Mesendoderm (in vitro differentiated cells): ENCODE results near the gene ESYT2.

Source experiments
- DNase-seq: peaks from one replicate; pipeline ENCODE4 v3.0.0; 2013
- H2AK5ac ChIP-seq: 2 replicates; pipeline ENCODE4 v1.6.1; 2013; ENCODE audit warnings: low read length, inconsistent platforms
- H2BK120ac ChIP-seq: 2 replicates; pipeline ENCODE4 v1.6.1; 2013; ENCODE audit warnings: low read depth, mild to moderate bottlenecking, low read length, moderate library complexity, mixed read lengths
- H2BK15ac ChIP-seq: replicated peaks from 2 replicates; pipeline ENCODE4 v1.6.1; 2013; ENCODE audit warnings: low read depth, mild to moderate bottlenecking, moderate library complexity
- H2BK5ac ChIP-seq: 2 replicates; pipeline ENCODE4 v1.6.1; 2013; ENCODE audit warnings: low read length, inconsistent platforms
- H3K18ac ChIP-seq: 2 replicates; pipeline ENCODE4 v1.6.1; 2013; ENCODE audit warnings: mild to moderate bottlenecking, low read length, mixed read lengths
- H3K23ac ChIP-seq: one replicate; pipeline ENCODE4 v1.6.1; 2013; ENCODE audit warnings: low read length
- H3K27ac ChIP-seq: 2 replicates; pipeline ENCODE4 v1.5.1; 2013; ENCODE audit warnings: low read depth, mild to moderate bottlenecking, inconsistent platforms, low read length, moderate library complexity
- H3K27me3 ChIP-seq: 2 replicates; pipeline ENCODE4 v1.6.1; 2013; ENCODE audit warnings: low read length, control low read depth, mild to moderate bottlenecking, inconsistent platforms; ENCODE audit not compliant: insufficient read depth, poor library complexity
- H3K36me3 ChIP-seq: 2 replicates; pipeline ENCODE4 v1.6.1; 2013; ENCODE audit warnings: low read length, inconsistent platforms; ENCODE audit not compliant: control insufficient read depth, insufficient read depth
- H3K4ac ChIP-seq: one replicate; pipeline ENCODE4 v1.6.1; 2013; ENCODE audit warnings: low read depth, mild to moderate bottlenecking, low read length, moderate library complexity
- H3K4me1 ChIP-seq: 2 replicates; pipeline ENCODE4 v1.6.1; 2013; ENCODE audit warnings: low read depth, low read length, inconsistent platforms; ENCODE audit not compliant: control insufficient read depth
- H3K4me2 ChIP-seq: 2 replicates; pipeline ENCODE4 v1.6.1; 2013; ENCODE audit warnings: low read length
- H3K4me3 ChIP-seq: 2 replicates; pipeline ENCODE4 v1.5.1; 2013; ENCODE audit warnings: mild to moderate bottlenecking, low read length
- H3K56ac ChIP-seq: one replicate; pipeline ENCODE4 v1.6.1; 2013; ENCODE audit warnings: low read length
- H3K79me1 ChIP-seq: 2 replicates; pipeline ENCODE4 v1.6.1; 2013; ENCODE audit warnings: low read length, inconsistent platforms
- H3K79me2 ChIP-seq: 2 replicates; pipeline ENCODE4 v1.6.1; 2013; ENCODE audit warnings: mild to moderate bottlenecking, low read length; ENCODE audit not compliant: control insufficient read depth, insufficient read depth
- H3K9ac ChIP-seq: 2 replicates; pipeline ENCODE4 v1.6.1; 2013; ENCODE audit warnings: low read length, inconsistent platforms
- H4K5ac ChIP-seq: one replicate; pipeline ENCODE4 v1.6.1; 2013; ENCODE audit warnings: low read length
- H4K8ac ChIP-seq: one replicate; pipeline ENCODE4 v1.6.1; 2013; ENCODE audit warnings: low read depth, mild to moderate bottlenecking, control low read depth, low read length, moderate library complexity
- WGBS: extraction: QIAGEN DNeasy Blood & Tissue Kit; methylation state at CpG from one replicate; pipeline ENCODE4 v1.1.7; 2013; ENCODE audit warnings: low lambda C conversion rate, missing lambda C conversion rate; ENCODE audit not compliant: insufficient coverage; ENCODE audit errors: extremely low coverage; 5-methylcytosine and 5-hydroxymethylcytosine counted together

ESYT2 gene

DNA sequence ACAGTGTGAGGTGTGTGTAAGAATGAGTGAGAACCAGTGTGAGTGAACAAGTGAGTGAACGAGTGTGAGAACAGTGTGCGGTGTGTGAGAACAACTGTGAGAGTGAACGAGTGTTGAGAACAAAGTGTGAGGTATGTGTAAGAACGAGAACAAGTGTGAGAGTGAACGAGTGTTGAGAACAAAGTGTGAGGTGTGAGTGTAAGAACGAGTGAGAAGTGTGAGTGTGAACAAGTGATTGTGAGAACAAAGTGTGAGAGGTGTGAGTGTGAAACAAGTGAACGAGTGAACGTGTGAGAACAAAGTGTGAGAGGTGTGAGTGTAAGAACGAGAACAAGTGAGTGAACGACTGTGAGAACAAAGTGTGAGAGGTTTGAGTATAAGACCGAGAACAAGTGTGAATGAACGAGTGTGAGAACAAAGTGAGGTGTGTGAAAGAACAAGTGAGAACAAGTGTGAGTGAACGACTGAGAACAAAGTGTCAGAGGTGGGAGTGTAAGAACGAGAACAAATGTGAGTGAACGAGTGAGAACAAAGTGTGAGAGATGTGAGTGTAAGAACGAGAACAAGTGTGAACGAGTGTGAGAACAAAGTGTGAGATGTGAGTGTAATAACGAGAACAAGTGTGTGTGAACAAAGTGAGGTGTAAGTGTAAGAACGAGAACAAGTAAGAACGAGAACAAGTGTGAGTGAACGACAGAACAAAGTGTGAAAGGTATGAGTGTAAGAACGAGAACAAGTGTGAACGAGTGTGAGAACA lies 47.9 kb downstream of the ESYT2 start:
- Histone ChIP-seq H4K8ac (no peak overlapping the region), H3K27me3 (no peaks in the 10 kb centered on the region), H3K4me2 (no peak overlapping the region), H2BK15ac (no peak overlapping the region), H3K4ac (no peak overlapping the region), H2AK5ac (no peak overlapping the region), H3K18ac (no peak overlapping the region), H3K27ac (no peak overlapping the region), H3K79me2 (no peaks in the 10 kb centered on the region), H2BK120ac (no peak overlapping the region), H3K23ac (no peak overlapping the region), H3K36me3 (peaks cover 15% of the 10 kb centered on the region), H3K79me1 (no peaks in the 10 kb centered on the region), H4K5ac (no peak overlapping the region), H3K4me3 (peak overlapping the region; percentile 23), H2BK5ac (no peak overlapping the region), H3K9ac (no peak overlapping the region), H3K56ac (no peak overlapping the region), H3K4me1 (no peaks in the 10 kb centered on the region)
- no peak for DNase-seq
- whole genome bisulfite sequencing = 100% methylated on average over 10 of the region's 23 CpGs

DNA sequence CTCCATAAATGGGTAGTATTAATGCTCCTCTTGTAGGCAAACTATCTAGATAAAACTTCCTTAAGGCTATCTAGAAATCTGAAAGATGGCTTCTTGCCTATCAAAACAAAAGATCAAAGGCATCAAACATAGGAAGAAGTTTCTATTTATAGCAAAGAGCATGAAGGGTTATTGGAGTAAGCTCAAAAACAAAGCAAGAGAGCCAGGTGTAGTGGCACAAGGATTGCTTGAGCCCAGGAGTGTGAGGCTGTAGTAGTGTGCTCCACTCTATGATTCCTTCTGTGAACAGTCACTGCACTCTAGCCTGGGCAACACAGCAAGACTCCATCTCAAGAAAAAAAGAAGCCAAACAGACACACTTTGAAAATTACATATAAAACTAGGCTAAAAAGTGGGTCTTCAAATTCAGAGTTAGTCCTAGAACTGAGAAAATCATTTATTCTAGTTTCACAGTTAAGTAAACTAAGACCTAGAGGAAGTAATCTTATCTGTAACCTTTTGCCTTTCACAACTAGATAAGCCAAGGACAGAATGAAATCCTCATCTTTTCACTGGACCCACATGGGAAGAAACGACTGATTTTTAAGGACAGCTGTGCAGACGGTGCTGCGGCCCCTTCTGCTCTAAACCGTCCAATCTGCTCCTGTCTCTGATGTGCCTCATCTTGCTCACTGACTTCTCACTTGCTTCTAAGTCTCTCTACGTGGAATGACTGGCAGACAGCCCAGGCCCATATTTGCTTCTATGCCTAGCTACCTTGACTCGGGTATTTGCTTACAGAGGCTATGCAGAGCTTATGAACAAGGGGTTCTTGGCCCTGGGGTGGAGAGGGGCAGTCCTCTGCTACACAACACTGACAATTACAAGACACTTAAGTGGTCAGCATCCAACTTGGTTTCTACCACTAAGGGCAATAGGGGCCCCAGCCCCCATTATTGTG lies 50.0 kb downstream of the ESYT2 start:
- H3K4me3 ChIP-seq = no peak overlapping the region
- H2AK5ac ChIP-seq = no peak overlapping the region
- no peak overlapping the region for H4K8ac ChIP-seq
- H3K27ac ChIP-seq = no peak overlapping the region
- no peaks in the 10 kb centered on the region for H3K79me2 ChIP-seq
- H3K27me3 ChIP-seq = no peaks in the 10 kb centered on the region
- H2BK120ac ChIP-seq = no peak overlapping the region
- no peak overlapping the region for H2BK15ac ChIP-seq
- H3K23ac ChIP-seq = no peak overlapping the region
- H3K4me1 ChIP-seq = no peaks in the 10 kb centered on the region
- DNase-seq = no peak
- peaks cover 15% of the 10 kb centered on the region for H3K36me3 ChIP-seq
- H4K5ac ChIP-seq = no peak overlapping the region
- H3K9ac ChIP-seq = no peak overlapping the region
- no CpG with 5 or more reads among the region's 6 CpGs for WGBS
- no peak overlapping the region for H3K18ac ChIP-seq
- H3K79me1 ChIP-seq = no peaks in the 10 kb centered on the region
- no peak overlapping the region for H3K56ac ChIP-seq
- H3K4ac ChIP-seq = no peak overlapping the region
- H3K4me2 ChIP-seq = no peak overlapping the region
- H2BK5ac ChIP-seq = no peak overlapping the region

DNA sequence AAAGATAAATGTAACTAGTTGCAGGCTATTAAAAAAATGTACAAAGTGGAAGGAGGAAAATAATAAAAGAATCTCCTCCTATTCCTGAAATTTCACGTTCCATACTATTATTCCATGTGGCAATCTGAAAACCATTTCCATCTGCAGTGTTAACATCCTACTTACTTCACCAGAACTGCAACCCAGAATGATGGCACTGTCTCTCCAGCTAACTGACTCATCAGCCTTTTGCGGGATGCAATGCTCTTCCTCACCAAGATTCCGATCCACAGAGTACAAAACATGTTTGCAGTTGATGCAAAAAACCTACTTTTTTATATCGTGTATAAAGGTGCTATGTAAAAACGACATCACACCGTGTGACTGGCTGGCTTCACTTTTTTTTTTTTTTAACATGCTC lies 50.8 kb downstream of the ESYT2 start:
- H3K36me3 ChIP-seq = peaks cover 15% of the 10 kb centered on the region
- no CpG with 5 or more reads among the region's 6 CpGs for WGBS
- no peak overlapping the region for H3K4ac ChIP-seq
- H3K4me2 ChIP-seq = no peak overlapping the region
- H4K8ac ChIP-seq = no peak overlapping the region
- H3K23ac ChIP-seq = no peak overlapping the region
- DNase-seq = no peak
- H3K18ac ChIP-seq = no peak overlapping the region
- H3K56ac ChIP-seq = no peak overlapping the region
- H3K4me3 ChIP-seq = no peak overlapping the region
- H2BK5ac ChIP-seq = no peak overlapping the region
- no peak overlapping the region for H2BK15ac ChIP-seq
- no peaks in the 10 kb centered on the region for H3K27me3 ChIP-seq
- no peak overlapping the region for H4K5ac ChIP-seq
- H3K9ac ChIP-seq = no peak overlapping the region
- H2AK5ac ChIP-seq = no peak overlapping the region
- no peaks in the 10 kb centered on the region for H3K79me1 ChIP-seq
- H2BK120ac ChIP-seq = no peak overlapping the region
- H3K79me2 ChIP-seq = no peaks in the 10 kb centered on the region
- no peak overlapping the region for H3K27ac ChIP-seq
- H3K4me1 ChIP-seq = no peaks in the 10 kb centered on the region

DNA sequence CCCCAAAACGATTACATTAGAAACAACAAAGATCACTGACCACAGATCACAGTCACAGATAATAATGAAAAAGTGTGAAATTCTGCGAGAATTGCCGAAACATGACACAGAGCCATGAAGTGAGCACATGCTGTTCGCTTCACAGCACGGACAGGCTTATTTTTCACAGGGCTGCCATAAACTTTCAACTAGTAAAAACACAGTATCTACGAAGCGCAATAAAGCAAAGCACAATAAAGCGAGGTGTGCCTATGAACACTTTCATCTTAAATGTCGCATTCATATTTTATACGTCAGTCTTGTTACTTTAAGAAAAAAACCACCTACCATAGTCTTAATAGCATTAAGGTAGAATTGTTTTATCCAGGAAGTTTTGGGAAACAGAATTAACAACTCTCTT lies 51.5 kb downstream of the ESYT2 start:
- Histone ChIP-seq H2BK15ac (no peak overlapping the region), H3K4me3 (no peak overlapping the region), H3K4me1 (no peaks in the 10 kb centered on the region)

DNA sequence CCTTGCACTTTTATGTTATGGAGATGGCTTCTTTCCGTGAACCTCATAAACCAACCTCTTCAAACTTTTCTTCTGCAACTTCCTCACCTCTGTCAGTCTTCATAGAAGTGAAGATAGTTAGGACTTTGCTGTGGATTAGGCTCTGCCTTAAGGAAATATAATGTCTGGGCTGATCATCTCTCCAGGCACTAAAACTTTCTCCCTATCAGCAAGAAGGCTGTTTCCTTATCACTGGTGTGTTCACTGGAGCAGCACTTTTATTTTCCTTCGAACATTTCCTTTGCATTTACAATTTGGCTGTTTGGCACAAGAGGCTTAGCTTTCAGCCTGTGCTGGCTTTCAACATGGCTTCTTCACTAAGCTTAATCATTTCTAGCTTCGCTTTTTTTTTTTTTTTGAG lies 52.8 kb downstream of the ESYT2 start:
- Histone ChIP-seq H3K9ac (no peak overlapping the region), H2BK120ac (no peak overlapping the region), H3K27me3 (no peaks in the 10 kb centered on the region), H3K79me2 (no peaks in the 10 kb centered on the region), H3K18ac (no peak overlapping the region), H3K4me2 (no peak overlapping the region), H2AK5ac (no peak overlapping the region), H3K4me3 (no peak overlapping the region), H3K56ac (no peak overlapping the region), H3K4ac (no peak overlapping the region), H3K79me1 (no peaks in the 10 kb centered on the region), H4K8ac (no peak overlapping the region), H3K23ac (no peak overlapping the region), H3K27ac (no peak overlapping the region), H2BK15ac (no peak overlapping the region), H4K5ac (no peak overlapping the region), H2BK5ac (no peak overlapping the region), H3K4me1 (no peaks in the 10 kb centered on the region), H3K36me3 (peaks cover 6% of the 10 kb centered on the region)
- DNase-seq = no peak
- no CpG with 5 or more reads among the region's 3 CpGs for WGBS

More for the DNA sequence above, 51.5 kb downstream of the ESYT2 start:
- Histone ChIP-seq H3K27ac (no peak overlapping the region), H3K27me3 (no peaks in the 10 kb centered on the region), H2BK5ac (no peak overlapping the region), H3K4ac (no peak overlapping the region), H3K18ac (no peak overlapping the region), H2BK120ac (no peak overlapping the region), H3K36me3 (peaks cover 15% of the 10 kb centered on the region), H2AK5ac (no peak overlapping the region), H4K8ac (no peak overlapping the region), H3K9ac (no peak overlapping the region), H3K79me1 (no peaks in the 10 kb centered on the region), H4K5ac (no peak overlapping the region), H3K56ac (no peak overlapping the region), H3K23ac (no peak overlapping the region), H3K4me2 (no peak overlapping the region), H3K79me2 (no peaks in the 10 kb centered on the region)
- DNase-seq = no peak
- no CpG with 5 or more reads among the region's 10 CpGs for WGBS
